ENCODE results near the gene EIF4E. TPM values are rescaled to one million over a fixed set of nuclear protein-coding genes. Genes with fewer than 3 reads are reported as not detected.

Gene EIF4E
- total and polyA plus RNA-seq, 2 donors (not counting 1 experiment from before 2014, with no cell fraction given) = 20.9 to 71.2 TPM

- H3K4me3 Mint-ChIP-seq = peak overlapping the region; percentile 33
- H3K4me1 ChIP-seq (ENCODE audit: control insufficient read depth in 2 of 2, insufficient read depth in 2 of 2, low read length in 2 of 2) = peaks cover 14 to 28% of the 10 kb centered on the region in 2 donors
- CTCF ChIA-PET = interaction anchor here (1.0 to 1.6 kb wide), 2 partner anchors 13 to 18 kb away, joined by 3 to 6 read pairs; partner anchors contain the start of gene EIF4E
Observed at GRCh38 chr4:98909646-98910401, 19.1 kb downstream of the EIF4E start.

More at GRCh38 chr4:98909646-98910401, 19.1 kb downstream of the EIF4E start:
- Mint-ChIP-seq H3K27me3 (no peaks in the 10 kb centered on the region), H3K9me3 (ENCODE audit: insufficient read depth) (no peaks in the 10 kb centered on the region), H3K27ac (no peak overlapping the region), H3K4me1 (peaks cover 61% of the 10 kb centered on the region)
- Histone ChIP-seq H3K27me3 (replicated peaks in 1 of 4; ENCODE audit: control extremely low read depth in 1 of 4, control insufficient read depth in 3 of 4, insufficient read depth in 4 of 4, low read length in 3 of 4) (no peaks in the 10 kb centered on the region), H3K79me2 (ENCODE audit: control insufficient read depth, insufficient read depth, low read length) (peaks cover 99% of the 10 kb centered on the region), H4K20me1 (ENCODE audit: control insufficient read depth, insufficient read depth, low read length, poor library complexity, severe bottlenecking) (peaks cover 80% of the 10 kb centered on the region), H2AFZ (ENCODE audit: insufficient read depth, low read depth, low read length, poor library complexity, severe bottlenecking) (no peak overlapping the region), H3K9me3 (ENCODE audit: control extremely low read depth in 1 of 3, control insufficient read depth in 2 of 3, insufficient read depth in 1 of 3, low read length in 2 of 3) (peaks cover 0 to 5% (median 0%) of the 10 kb centered on the region in 3 donors), H3K36me3 (replicated peaks in 1 of 2; ENCODE audit: control extremely low read depth in 1 of 2, control insufficient read depth in 1 of 2, extremely low read depth in 1 of 2, insufficient read depth in 2 of 2, low read length in 1 of 2) (peaks cover 0 to 14% of the 10 kb centered on the region in 2 experiments), H3K4me3 (ENCODE audit: control extremely low read depth in 1 of 5, extremely low read depth in 1 of 5, insufficient read depth in 1 of 5, low read depth in 2 of 5, low read length in 4 of 5) (no peak overlapping the region), H3K4me2 (replicated peaks; ENCODE audit: low read depth, low read length, poor library complexity, severe bottlenecking) (peak overlapping the region; percentile 6), H3K27ac (ENCODE audit: low read length in 2 of 2) (peak overlapping the region in 1 of 2 donors; percentile 15), H3K9ac (ENCODE audit: low read length) (no peak overlapping the region)
- ATAC-seq (ENCODE audit: low read depth) (no peak), DNase-seq (no peak)
- POLR2A ChIA-PET = no interaction called here
- WGBS (ENCODE audit: insufficient coverage) = 80% methylated on average over 2 of the region's 5 CpGs
- TF ChIP-seq CTCF (IDR thresholded peaks at IDR 0.05) (no peak), EZH2 (IDR thresholded peaks at IDR 0.05; ENCODE audit: borderline replicate concordance, insufficient read depth, low read depth, low read length, poor library complexity, severe bottlenecking) (no peak)
- intact Hi-C loops (cut with micrococcal nuclease) = no loop called here

Data from B cell (primary cell).